SU-DHL-6 (cell line): Measurements from ENCODE around the gene NRSN2.

Experiments used
- EZH2phosphoT487 ChIP-seq: fragments of 200-600 bp; sonication (generic), shearing (Covaris generic); conservative IDR thresholded peaks from 2 replicates; pipeline ENCODE4 v1.6.1; 2018; ENCODE audit warnings: mild to moderate bottlenecking, antibody characterized with exemption, low read length, moderate library complexity, mixed read lengths
- TF ChIP-seq, protein P1 (sequence below): fragments of 200-600 bp; sonication (generic); IDR thresholded peaks from one replicate; pipeline ENCODE4 v1.5.1; 2017; ENCODE audit warnings: antibody characterized with exemption, mild to moderate bottlenecking, low read length, moderate library complexity; ENCODE audit not compliant: insufficient read depth, poor library complexity, severe bottlenecking

- TF ChIP-seq, protein P1, sequence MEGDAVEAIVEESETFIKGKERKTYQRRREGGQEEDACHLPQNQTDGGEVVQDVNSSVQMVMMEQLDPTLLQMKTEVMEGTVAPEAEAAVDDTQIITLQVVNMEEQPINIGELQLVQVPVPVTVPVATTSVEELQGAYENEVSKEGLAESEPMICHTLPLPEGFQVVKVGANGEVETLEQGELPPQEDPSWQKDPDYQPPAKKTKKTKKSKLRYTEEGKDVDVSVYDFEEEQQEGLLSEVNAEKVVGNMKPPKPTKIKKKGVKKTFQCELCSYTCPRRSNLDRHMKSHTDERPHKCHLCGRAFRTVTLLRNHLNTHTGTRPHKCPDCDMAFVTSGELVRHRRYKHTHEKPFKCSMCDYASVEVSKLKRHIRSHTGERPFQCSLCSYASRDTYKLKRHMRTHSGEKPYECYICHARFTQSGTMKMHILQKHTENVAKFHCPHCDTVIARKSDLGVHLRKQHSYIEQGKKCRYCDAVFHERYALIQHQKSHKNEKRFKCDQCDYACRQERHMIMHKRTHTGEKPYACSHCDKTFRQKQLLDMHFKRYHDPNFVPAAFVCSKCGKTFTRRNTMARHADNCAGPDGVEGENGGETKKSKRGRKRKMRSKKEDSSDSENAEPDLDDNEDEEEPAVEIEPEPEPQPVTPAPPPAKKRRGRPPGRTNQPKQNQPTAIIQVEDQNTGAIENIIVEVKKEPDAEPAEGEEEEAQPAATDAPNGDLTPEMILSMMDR, result no peak
- TF ChIP-seq EZH2phosphoT487, result no peak
These were observed 9.8 kb downstream of the NRSN2 start for GRCh38 chr20:356745-357144.
